Esophagus squamous epithelium (tissue), 4 donors: ENCODE results near the gene OPA3.

Experiments
- POLR2A ChIP-seq, 4 donors: fragments of 450-650 bp; IDR thresholded peaks; one replicate each; pipeline ENCODE4 v1.6.1; 2017; ENCODE audit warnings: antibody characterized with exemption in 4 of 4, mild to moderate bottlenecking in 4 of 4, moderate library complexity in 3 of 4
- TF ChIP-seq, protein P1 (sequence below), 6 experiments: fragments of 450-650 bp in 4 of 6; fragments of 200-600 bp in 2 of 6; sonication (generic) in 2 of 6; IDR thresholded peaks; one replicate each; pipeline ENCODE4 v1.5.1; 2016 to 2019; ENCODE audit warnings: antibody characterized with exemption in 6 of 6, mild to moderate bottlenecking in 4 of 6, moderate library complexity in 4 of 6

- TF ChIP-seq, protein P1, sequence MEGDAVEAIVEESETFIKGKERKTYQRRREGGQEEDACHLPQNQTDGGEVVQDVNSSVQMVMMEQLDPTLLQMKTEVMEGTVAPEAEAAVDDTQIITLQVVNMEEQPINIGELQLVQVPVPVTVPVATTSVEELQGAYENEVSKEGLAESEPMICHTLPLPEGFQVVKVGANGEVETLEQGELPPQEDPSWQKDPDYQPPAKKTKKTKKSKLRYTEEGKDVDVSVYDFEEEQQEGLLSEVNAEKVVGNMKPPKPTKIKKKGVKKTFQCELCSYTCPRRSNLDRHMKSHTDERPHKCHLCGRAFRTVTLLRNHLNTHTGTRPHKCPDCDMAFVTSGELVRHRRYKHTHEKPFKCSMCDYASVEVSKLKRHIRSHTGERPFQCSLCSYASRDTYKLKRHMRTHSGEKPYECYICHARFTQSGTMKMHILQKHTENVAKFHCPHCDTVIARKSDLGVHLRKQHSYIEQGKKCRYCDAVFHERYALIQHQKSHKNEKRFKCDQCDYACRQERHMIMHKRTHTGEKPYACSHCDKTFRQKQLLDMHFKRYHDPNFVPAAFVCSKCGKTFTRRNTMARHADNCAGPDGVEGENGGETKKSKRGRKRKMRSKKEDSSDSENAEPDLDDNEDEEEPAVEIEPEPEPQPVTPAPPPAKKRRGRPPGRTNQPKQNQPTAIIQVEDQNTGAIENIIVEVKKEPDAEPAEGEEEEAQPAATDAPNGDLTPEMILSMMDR (IDR thresholded peaks at IDR 0.05), result peak; percentile 88 to 93 (median 90)
- TF ChIP-seq POLR2A (IDR thresholded peaks at IDR 0.05), result no peak
These were observed 22.7 kb upstream of the OPA3 start for GRCh38 chr19:45607071-45608029.
